ENCODE data around the gene PADI3.

- TF ChIP-seq, protein P1, sequence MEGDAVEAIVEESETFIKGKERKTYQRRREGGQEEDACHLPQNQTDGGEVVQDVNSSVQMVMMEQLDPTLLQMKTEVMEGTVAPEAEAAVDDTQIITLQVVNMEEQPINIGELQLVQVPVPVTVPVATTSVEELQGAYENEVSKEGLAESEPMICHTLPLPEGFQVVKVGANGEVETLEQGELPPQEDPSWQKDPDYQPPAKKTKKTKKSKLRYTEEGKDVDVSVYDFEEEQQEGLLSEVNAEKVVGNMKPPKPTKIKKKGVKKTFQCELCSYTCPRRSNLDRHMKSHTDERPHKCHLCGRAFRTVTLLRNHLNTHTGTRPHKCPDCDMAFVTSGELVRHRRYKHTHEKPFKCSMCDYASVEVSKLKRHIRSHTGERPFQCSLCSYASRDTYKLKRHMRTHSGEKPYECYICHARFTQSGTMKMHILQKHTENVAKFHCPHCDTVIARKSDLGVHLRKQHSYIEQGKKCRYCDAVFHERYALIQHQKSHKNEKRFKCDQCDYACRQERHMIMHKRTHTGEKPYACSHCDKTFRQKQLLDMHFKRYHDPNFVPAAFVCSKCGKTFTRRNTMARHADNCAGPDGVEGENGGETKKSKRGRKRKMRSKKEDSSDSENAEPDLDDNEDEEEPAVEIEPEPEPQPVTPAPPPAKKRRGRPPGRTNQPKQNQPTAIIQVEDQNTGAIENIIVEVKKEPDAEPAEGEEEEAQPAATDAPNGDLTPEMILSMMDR (IDR thresholded peaks at IDR 0.05), result no peak
- TF ChIP-seq USF2 (IDR thresholded peaks at IDR 0.05; ENCODE audit: borderline replicate concordance, low read depth, low read length) (no peak), EP300 (IDR thresholded peaks at IDR 0.05; ENCODE audit: borderline replicate concordance in 1 of 2, low read depth in 1 of 2, low read length in 1 of 2) (no peak), GABPA (IDR thresholded peaks at IDR 0.05; ENCODE audit: low read depth) (no peak), RXRA (IDR thresholded peaks at IDR 0.05; ENCODE audit: borderline replicate concordance, low read depth) (no peak), CHD2 (IDR thresholded peaks at IDR 0.05; ENCODE audit: low read length, partially characterized antibody) (no peak), JUND (IDR thresholded peaks at IDR 0.05) (no peak), GATA2 (CRISPR knock-in tag; IDR thresholded peaks at IDR 0.05) (no peak), POLR2AphosphoS5 (IDR thresholded peaks at IDR 0.05; ENCODE audit: low read depth, low read length) (no peak), RCOR1 (IDR thresholded peaks at IDR 0.05; ENCODE audit: low read length) (no peak)
Observed at GRCh38 chr1:17214876-17215544, 33.9 kb upstream of the PADI3 start.
